Measurements from ENCODE around the gene DAND5.

- TF ChIP-seq POLR2A (IDR thresholded peaks at IDR 0.05; ENCODE audit: low read length) = no peak
- no peak for TF ChIP-seq GATA1 (IDR thresholded peaks at IDR 0.05; ENCODE audit: low read depth, low read length)
Observed at GRCh38 chr19:12993562-12993961, 24.2 kb downstream of the DAND5 start.
